Osteoblast (primary cell): Measurements from ENCODE around the gene CCT7. TPM values are rescaled to one million over a fixed set of nuclear protein-coding genes. Genes with fewer than 3 reads are reported as not detected.

ENCODE experiments used
- DNase-seq: peaks from one replicate; pipeline ENCODE4 v3.0.0; 2011; ENCODE audit warnings: low spot score, mixed read lengths; ENCODE audit not compliant: insufficient read length; ENCODE audit errors: missing footprints
- H2AFZ ChIP-seq: 2 replicates; pipeline ENCODE4 v1.6.0; 2011; ENCODE audit warnings: mild to moderate bottlenecking, low read length
- H3K27ac ChIP-seq: 2 replicates; pipeline ENCODE4 v1.5.1; 2011; ENCODE audit warnings: mild to moderate bottlenecking, low read depth, low read length, moderate library complexity
- H3K27me3 ChIP-seq: 2 replicates; pipeline ENCODE4 v1.6.0; 2012; ENCODE audit warnings: mild to moderate bottlenecking, control low read depth, inconsistent platforms, low read length, moderate library complexity; ENCODE audit not compliant: insufficient read depth
- H3K36me3 ChIP-seq: 2 replicates; pipeline ENCODE4 v1.5.1; 2011; ENCODE audit warnings: mild to moderate bottlenecking, low read length, control low read depth, moderate library complexity; ENCODE audit not compliant: insufficient read depth
- H3K4me1 ChIP-seq: 2 replicates; pipeline ENCODE4 v1.5.1; 2011; ENCODE audit warnings: mild to moderate bottlenecking, low read length, control low read depth, moderate library complexity; ENCODE audit not compliant: insufficient read depth
- H3K4me2 ChIP-seq: 2 replicates; pipeline ENCODE4 v1.6.0; 2011; ENCODE audit warnings: mild to moderate bottlenecking, low read length; ENCODE audit not compliant: insufficient read depth
- H3K4me3 ChIP-seq: fragments of 200-600 bp; sonication (generic); 3 replicates; pipeline ENCODE4 v1.5.1; 2012; ENCODE audit warnings: mild to moderate bottlenecking, low read length, inconsistent platforms; ENCODE audit not compliant: insufficient read depth
- H3K79me2 ChIP-seq: 2 replicates; pipeline ENCODE4 v1.6.0; 2012; ENCODE audit warnings: mild to moderate bottlenecking, low read length, control low read depth, inconsistent platforms; ENCODE audit not compliant: insufficient read depth
- H3K9me3 ChIP-seq: 2 replicates; pipeline ENCODE4 v1.5.1; 2011; ENCODE audit warnings: low read depth, low read length, control low read depth
- H4K20me1 ChIP-seq: 2 replicates; pipeline ENCODE4 v1.6.0; 2012; ENCODE audit warnings: mild to moderate bottlenecking, low read length, control low read depth; ENCODE audit not compliant: insufficient read depth
- CTCF ChIP-seq: IDR thresholded peaks from 2 replicates; pipeline ENCODE4 v1.5.1; 2011; ENCODE audit warnings: mild to moderate bottlenecking, low read depth, low read length, moderate library complexity; ENCODE audit errors: extremely low read depth
- total RNA-seq: library from RNA; depleted of rRNA; stranded (reverse); fragments of >200 nt; gene quantifications from 2 replicates; pipeline ENCODE4 v1.2.3, GENCODE V29; 2012

Gene CCT7
- total RNA-seq, 1 donor, result 200 TPM

- H3K9me3 ChIP-seq, result no peaks in the 10 kb centered on the region
- H3K4me3 ChIP-seq, result no peak overlapping the region
- H4K20me1 ChIP-seq, result peaks cover 43% of the 10 kb centered on the region
- no peak overlapping the region for H2AFZ ChIP-seq
- no peaks in the 10 kb centered on the region for H3K27me3 ChIP-seq
- peak; percentile 42 for DNase-seq
- peaks cover 91% of the 10 kb centered on the region for H3K36me3 ChIP-seq
- H3K27ac ChIP-seq, result no peak overlapping the region
- H3K79me2 ChIP-seq, result peaks cover 20% of the 10 kb centered on the region
- TF ChIP-seq CTCF, result no peak
- H3K4me2 ChIP-seq, result no peak overlapping the region
- no peaks in the 10 kb centered on the region for H3K4me1 ChIP-seq
Measured at GRCh38 chr2:73249636-73250035, 15.5 kb downstream of the CCT7 start.

- Histone ChIP-seq H3K4me2 (no peak overlapping the region), H3K36me3 (peaks cover 78% of the 10 kb centered on the region), H2AFZ (no peak overlapping the region), H3K4me1 (no peaks in the 10 kb centered on the region), H4K20me1 (peaks cover 31% of the 10 kb centered on the region), H3K4me3 (no peak overlapping the region), H3K9me3 (no peaks in the 10 kb centered on the region), H3K27ac (no peak overlapping the region), H3K79me2 (peaks cover 8% of the 10 kb centered on the region), H3K27me3 (no peaks in the 10 kb centered on the region)
- DNase-seq, result peak; percentile 31
- no peak for TF ChIP-seq CTCF
Measured at GRCh38 chr2:73250872-73251846, 17.1 kb downstream of the CCT7 start.

- Histone ChIP-seq H3K4me2 (no peak overlapping the region), H3K9me3 (no peaks in the 10 kb centered on the region), H3K36me3 (peaks cover 65% of the 10 kb centered on the region), H3K4me3 (no peak overlapping the region), H2AFZ (no peak overlapping the region), H3K27ac (no peak overlapping the region), H4K20me1 (peaks cover 22% of the 10 kb centered on the region), H3K27me3 (no peaks in the 10 kb centered on the region), H3K4me1 (no peaks in the 10 kb centered on the region), H3K79me2 (peaks cover 3% of the 10 kb centered on the region)
- TF ChIP-seq CTCF, result no peak
- peak; percentile 55 for DNase-seq
Measured at GRCh38 chr2:73252238-73253027, 18.3 kb downstream of the CCT7 start.

- Histone ChIP-seq H3K79me2 (no peaks in the 10 kb centered on the region), H3K9me3 (no peaks in the 10 kb centered on the region), H3K27me3 (no peaks in the 10 kb centered on the region), H3K36me3 (peaks cover 57% of the 10 kb centered on the region), H4K20me1 (peaks cover 16% of the 10 kb centered on the region), H3K4me3 (no peak overlapping the region), H2AFZ (no peak overlapping the region), H3K27ac (no peak overlapping the region), H3K4me2 (no peak overlapping the region), H3K4me1 (no peaks in the 10 kb centered on the region)
- peak; percentile 30 for DNase-seq
- no peak for TF ChIP-seq CTCF
Measured at GRCh38 chr2:73253400-73253799, 19.3 kb downstream of the CCT7 start.
